ENCODE results near the gene IGFL1.
"Not testable (repeated sequence)": the region's sequence is repeated elsewhere in the genome, so short reads cannot be mapped to it uniquely, and the experiment has no call there.

Gene IGFL1

GRCh38 chr19:46254776-46255175 lies 25.2 kb downstream of the IGFL1 start:
- Mint-ChIP-seq H3K36me3 (ENCODE audit: low read depth) (no peaks in the 10 kb centered on the region), H3K27me3 (peaks cover 16% of the 10 kb centered on the region), H3K9me3 (no peaks in the 10 kb centered on the region), H3K4me3 (no peak overlapping the region), H3K4me1 (ENCODE audit: low read depth) (peaks cover 18% of the 10 kb centered on the region), H3K27ac (no peak overlapping the region)
- intact Hi-C loops (cut with micrococcal nuclease) = no loop called here

- intact Hi-C loops (cut with micrococcal nuclease) = no loop called here
- Mint-ChIP-seq H3K36me3 (ENCODE audit: low read depth) (no peaks in the 10 kb centered on the region), H3K4me1 (ENCODE audit: low read depth) (peaks cover 18% of the 10 kb centered on the region), H3K4me3 (no peak overlapping the region), H3K27ac (no peak overlapping the region), H3K9me3 (no peaks in the 10 kb centered on the region), H3K27me3 (peaks cover 23% of the 10 kb centered on the region)
Measured at GRCh38 chr19:46256855-46257254, 27.3 kb downstream of the IGFL1 start.

GRCh38 chr19:46261501-46261900 lies 32.0 kb downstream of the IGFL1 start:
- H3K36me3 Mint-ChIP-seq (ENCODE audit: low read depth); H3K9me3 Mint-ChIP-seq; intact Hi-C loops (cut with micrococcal nuclease); H3K27ac Mint-ChIP-seq; H3K4me3 Mint-ChIP-seq: not testable (repeated sequence)
- peaks cover 23% of the 10 kb centered on the region for H3K4me1 Mint-ChIP-seq (ENCODE audit: low read depth)
- H3K27me3 Mint-ChIP-seq = peaks cover 42% of the 10 kb centered on the region

- H3K4me3 Mint-ChIP-seq; H3K9me3 Mint-ChIP-seq; H3K36me3 Mint-ChIP-seq (ENCODE audit: low read depth); intact Hi-C loops (cut with micrococcal nuclease); H3K27ac Mint-ChIP-seq: not testable (repeated sequence)
- Mint-ChIP-seq H3K4me1 (ENCODE audit: low read depth) (peaks cover 13% of the 10 kb centered on the region), H3K27me3 (peaks cover 48% of the 10 kb centered on the region)
Measured at GRCh38 chr19:46262684-46263296, 33.2 kb downstream of the IGFL1 start.

GRCh38 chr19:46264801-46265200 lies 35.3 kb downstream of the IGFL1 start:
- not testable (repeated sequence) for H3K4me1 Mint-ChIP-seq (ENCODE audit: low read depth); H3K4me3 Mint-ChIP-seq; H3K9me3 Mint-ChIP-seq; H3K27ac Mint-ChIP-seq; H3K36me3 Mint-ChIP-seq (ENCODE audit: low read depth)
- intact Hi-C loops (cut with micrococcal nuclease) = loop anchor here (1.0 to 2.0 kb wide), 2 partner anchors 186 to 236 kb away; no protein-coding TSS in a partner anchor
- peaks cover 55% of the 10 kb centered on the region for H3K27me3 Mint-ChIP-seq

- Mint-ChIP-seq H3K36me3 (ENCODE audit: low read depth) (no peaks in the 10 kb centered on the region), H3K27ac (no peak overlapping the region), H3K4me3 (no peak overlapping the region), H3K9me3 (no peaks in the 10 kb centered on the region), H3K27me3 (peaks cover 56% of the 10 kb centered on the region), H3K4me1 (ENCODE audit: low read depth) (peaks cover 7% of the 10 kb centered on the region)
- intact Hi-C loops (cut with micrococcal nuclease) = loop anchor here (1.0 to 2.0 kb wide), 2 partner anchors 187 to 236 kb away; no protein-coding TSS in a partner anchor
Measured at GRCh38 chr19:46265217-46265828, 35.8 kb downstream of the IGFL1 start.

- no peak overlapping the region for H3K4me3 Mint-ChIP-seq
- no peaks in the 10 kb centered on the region for H3K36me3 Mint-ChIP-seq (ENCODE audit: low read depth)
- intact Hi-C loops (cut with micrococcal nuclease) = no loop called here
- H3K27me3 Mint-ChIP-seq = peaks cover 52% of the 10 kb centered on the region
- H3K9me3 Mint-ChIP-seq = no peaks in the 10 kb centered on the region
- no peaks in the 10 kb centered on the region for H3K4me1 Mint-ChIP-seq (ENCODE audit: low read depth)
- H3K27ac Mint-ChIP-seq = no peak overlapping the region
Measured at GRCh38 chr19:46269101-46269500, 39.6 kb downstream of the IGFL1 start.

GRCh38 chr19:46270521-46271256 lies 41.1 kb downstream of the IGFL1 start:
- no peak overlapping the region for H3K27ac Mint-ChIP-seq
- H3K4me1 Mint-ChIP-seq (ENCODE audit: low read depth) = no peaks in the 10 kb centered on the region
- H3K27me3 Mint-ChIP-seq = peaks cover 45% of the 10 kb centered on the region
- H3K36me3 Mint-ChIP-seq (ENCODE audit: low read depth) = no peaks in the 10 kb centered on the region
- intact Hi-C loops (cut with micrococcal nuclease) = no loop called here
- no peak overlapping the region for H3K4me3 Mint-ChIP-seq
- no peaks in the 10 kb centered on the region for H3K9me3 Mint-ChIP-seq

GRCh38 chr19:46271481-46272197 lies 42.1 kb downstream of the IGFL1 start:
- Mint-ChIP-seq H3K4me3 (no peak overlapping the region), H3K4me1 (ENCODE audit: low read depth) (no peaks in the 10 kb centered on the region), H3K9me3 (no peaks in the 10 kb centered on the region), H3K27ac (no peak overlapping the region), H3K27me3 (peaks cover 41% of the 10 kb centered on the region), H3K36me3 (ENCODE audit: low read depth) (no peaks in the 10 kb centered on the region)
- intact Hi-C loops (cut with micrococcal nuclease) = no loop called here

GRCh38 chr19:46273931-46274330 lies 44.4 kb downstream of the IGFL1 start:
- H3K4me3 Mint-ChIP-seq; H3K9me3 Mint-ChIP-seq; H3K36me3 Mint-ChIP-seq (ENCODE audit: low read depth); intact Hi-C loops (cut with micrococcal nuclease); H3K27ac Mint-ChIP-seq; H3K4me1 Mint-ChIP-seq (ENCODE audit: low read depth): not testable (repeated sequence)
- H3K27me3 Mint-ChIP-seq = peaks cover 46% of the 10 kb centered on the region

GRCh38 chr19:46279177-46279576 lies 49.6 kb downstream of the IGFL1 start:
- Mint-ChIP-seq H3K4me3 (no peak overlapping the region), H3K4me1 (ENCODE audit: low read depth) (no peaks in the 10 kb centered on the region), H3K36me3 (ENCODE audit: low read depth) (no peaks in the 10 kb centered on the region), H3K27me3 (peaks cover 26% of the 10 kb centered on the region), H3K27ac (no peak overlapping the region), H3K9me3 (no peaks in the 10 kb centered on the region)
- intact Hi-C loops (cut with micrococcal nuclease) = loop anchor here (2.0 kb wide), 1 partner anchor 234 kb away; no protein-coding TSS in a partner anchor

Data from dendritic cell treated with granulocyte-macrophage colony-stimulating factor and Interleukin-4, amounts not matched to agents 40 ng/mL and 50 ng/mL, for 4 days (primary cell).